Measurements from ENCODE around the gene LRCOL1.

Gene LRCOL1

DNA sequence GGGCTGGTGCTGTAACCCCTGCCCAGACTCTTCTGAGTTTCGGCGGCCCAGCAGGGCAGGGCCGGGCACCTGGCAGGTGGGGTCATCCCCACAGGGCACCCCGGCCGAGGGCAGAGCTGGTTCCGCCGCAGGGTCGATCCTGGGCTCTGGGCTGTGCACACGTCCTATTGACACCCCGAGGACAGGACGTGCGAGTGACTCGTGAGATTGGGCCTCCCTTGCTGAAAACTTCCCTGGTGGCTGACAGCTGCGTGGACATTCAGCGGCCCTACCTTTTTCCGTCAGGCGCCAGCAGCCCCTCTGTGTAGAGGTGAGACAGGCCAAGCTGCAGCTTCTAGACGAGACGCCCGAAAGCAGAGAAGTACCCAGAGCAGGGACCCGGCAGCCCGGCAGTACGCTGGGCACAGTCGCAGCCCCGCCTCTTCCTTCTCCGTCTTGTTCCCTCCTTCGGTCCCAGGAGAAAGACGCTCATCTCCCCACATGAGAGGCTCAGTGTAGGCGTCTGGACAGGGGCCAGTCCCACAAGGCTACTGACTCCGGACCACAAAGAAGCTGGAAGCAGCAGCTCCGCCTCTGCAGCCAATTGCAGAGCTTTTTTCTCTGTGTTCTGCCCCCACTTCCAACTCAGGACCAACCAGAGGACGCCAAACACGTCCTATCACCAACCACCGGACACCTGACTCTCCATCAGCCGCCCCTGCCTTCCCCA, at the start of gene LRCOL1:
Gene LRCOL1 (minus strand): TSS at position 532 of the 709 bp plus-strand sequence. CDS start 4,331 bp downstream, outside the sequence.
- no peak for DNase-seq

DNA sequence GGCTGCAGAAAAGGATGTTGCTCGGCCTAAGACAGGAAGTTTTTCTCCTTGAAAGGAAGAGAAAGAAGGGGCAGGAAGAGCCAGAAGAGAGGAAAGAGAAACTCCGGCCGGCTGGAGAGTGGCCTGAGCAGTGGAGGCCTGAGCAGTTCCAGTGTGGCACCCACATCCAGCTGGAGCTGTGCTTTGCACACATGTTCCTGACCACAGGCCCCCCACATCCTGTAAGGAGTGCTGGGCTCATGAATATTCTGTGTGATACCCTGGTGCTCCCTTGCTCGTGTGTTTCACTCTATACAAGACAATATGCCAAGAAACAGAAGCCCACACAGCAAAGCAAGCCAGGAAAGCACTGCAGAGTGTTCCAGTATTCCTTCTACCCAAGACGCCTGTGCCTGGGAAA, 49.7 kb upstream of the LRCOL1 start:
- DNase-seq, result no peak

DNA sequence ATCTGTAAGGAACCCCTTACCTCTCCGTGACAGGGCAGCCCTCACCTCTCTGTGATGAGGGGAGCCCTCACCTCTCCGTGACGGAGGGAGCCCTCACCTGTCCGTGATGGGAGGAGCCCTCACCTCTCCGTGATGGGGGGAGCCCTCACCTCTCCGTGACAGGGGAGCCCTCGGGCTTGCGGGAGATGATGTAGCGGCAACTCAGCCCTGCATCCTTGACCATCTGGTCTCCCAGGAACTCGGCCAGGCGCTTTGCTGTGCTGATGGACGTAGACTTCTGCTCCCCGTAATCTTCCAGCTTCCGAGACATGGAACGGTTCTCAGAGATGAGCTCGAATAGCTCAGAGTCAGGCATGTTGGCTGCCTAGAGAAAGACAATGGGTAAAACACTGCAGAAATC, 48.8 kb upstream of the LRCOL1 start:
- DNase-seq, result no peak

DNA sequence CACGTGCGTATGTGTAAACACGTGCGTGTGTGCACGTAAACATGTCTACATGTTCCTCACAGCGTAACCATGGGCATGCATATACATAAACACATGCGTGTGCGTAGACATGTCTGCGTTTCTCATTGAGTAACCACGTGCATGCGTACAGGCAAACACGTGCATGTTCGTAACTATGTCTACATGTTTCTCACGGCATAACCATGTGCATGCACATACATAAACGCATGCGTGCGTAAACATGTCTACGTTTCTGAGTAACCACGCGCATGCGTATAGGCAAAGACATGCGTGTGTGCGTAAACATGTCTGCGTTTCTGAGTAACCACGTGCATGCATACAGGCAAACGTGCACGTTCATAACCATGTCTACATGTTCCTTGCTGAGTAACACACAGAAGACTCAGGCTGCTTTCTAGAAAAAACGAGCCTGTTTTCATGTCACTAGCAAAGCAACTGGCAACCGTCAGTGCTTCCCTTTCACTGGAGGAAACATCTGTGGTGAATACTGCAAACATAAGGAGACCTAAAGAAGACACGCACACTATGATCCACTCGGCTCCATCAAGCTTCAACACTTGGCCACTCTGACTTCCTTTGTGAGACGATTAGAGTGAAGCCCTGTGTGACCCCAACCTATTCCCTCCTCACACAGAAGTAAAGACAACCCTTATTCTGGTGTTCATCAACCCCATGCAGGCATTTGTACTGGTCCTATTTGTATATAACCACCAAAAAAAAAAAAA, 47.9 kb upstream of the LRCOL1 start:
- DNase-seq, result no peak

DNA sequence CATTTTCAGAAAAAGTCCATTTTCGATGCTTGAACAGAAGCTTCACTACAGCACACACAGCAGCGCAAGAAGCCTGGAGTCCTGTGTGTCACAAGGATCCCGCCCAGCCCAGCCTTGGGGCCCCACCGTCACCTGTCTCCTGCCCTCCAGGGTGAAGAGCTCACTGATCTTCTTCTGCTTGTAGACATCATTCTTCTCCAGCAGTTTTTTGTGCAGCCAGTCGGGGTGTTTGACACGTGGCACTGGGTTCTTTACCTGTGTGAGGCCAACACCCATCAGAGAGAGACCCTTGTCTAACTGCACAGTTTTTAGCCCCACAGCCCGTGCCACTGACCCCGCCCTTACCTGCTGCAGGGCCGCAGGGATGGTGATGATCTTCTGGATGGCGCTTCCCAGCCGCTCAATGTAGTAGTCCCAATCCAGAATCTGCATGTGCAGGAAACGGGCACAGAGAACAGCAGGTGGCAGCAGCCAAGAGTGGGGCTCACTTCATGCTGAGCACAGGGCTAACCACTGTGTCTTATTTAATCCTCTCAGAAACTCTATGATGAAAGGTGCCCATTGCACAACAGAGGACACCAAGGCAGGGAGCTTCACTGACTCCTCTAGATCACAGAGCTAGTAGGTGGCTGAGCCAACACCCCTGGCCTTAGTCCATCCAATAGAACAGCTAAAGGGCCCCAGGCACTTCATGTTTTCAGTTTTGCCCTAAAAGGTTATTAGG, 46.8 kb upstream of the LRCOL1 start:
- no peak for DNase-seq

DNA sequence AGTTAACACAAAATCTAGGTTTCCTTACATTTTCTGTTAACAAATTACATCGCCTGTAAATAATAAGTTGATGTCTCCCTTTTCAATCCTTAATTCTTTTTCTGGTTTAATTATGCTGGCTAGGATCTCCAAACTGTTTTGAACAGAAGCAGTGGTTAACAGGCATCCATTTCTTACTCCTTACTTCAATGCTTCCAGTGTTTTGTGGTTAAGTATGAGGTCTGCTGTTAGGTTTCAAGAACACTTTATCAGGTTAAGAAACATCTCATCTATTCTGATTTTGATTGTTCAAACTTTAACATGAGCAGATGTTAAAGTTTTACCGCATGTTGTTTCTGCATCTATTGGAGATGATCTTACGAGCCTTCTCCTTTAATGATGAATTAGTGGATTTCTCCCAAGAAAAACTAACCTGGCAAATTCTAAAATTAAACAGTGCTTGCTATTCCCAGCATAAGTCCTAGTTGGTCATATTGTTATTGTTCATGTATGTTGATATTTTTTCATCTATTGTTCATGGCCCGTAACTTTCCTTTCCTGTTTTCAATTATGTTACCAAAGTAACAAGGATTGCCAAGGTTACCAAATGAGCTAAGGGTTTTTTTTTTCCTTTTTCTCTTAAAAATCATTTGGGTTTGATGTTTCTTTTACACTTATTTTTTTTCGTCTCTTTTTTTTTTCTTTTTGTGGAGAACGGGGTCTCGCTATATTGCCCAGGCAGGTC, 43.3 kb upstream of the LRCOL1 start:
- DNase-seq, result no peak

DNA sequence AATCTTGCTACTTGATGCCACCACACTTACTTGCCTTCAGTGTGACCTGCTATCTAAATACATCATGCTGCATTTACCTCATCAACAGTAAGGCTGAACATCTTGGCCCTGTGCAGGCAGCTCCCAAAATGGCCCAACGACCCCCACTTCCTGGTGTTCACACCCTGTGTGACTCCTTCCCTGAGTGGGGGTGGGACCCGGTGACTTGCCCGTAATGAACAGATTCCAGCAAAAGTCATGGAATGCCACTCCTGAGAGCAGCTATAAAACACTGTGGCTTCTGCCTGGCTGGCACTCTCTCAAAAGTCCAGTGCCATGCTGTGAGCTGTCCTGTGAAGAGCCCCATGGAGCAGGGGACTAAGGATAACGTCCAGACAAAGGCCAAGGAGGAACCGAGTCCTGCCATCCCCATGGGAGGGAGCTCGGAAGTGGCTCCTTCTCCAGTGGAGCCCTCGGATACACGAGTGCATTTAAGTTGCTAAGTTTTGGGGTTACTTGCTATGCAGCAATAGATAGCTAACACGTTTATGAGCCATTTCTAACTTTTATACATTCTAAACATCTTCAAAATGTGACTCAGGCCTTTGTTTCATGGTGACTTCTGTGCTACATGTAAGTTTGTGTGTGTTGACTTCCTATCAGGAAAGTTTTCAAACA, 41.2 kb upstream of the LRCOL1 start:
- DNase-seq, result no peak

DNA sequence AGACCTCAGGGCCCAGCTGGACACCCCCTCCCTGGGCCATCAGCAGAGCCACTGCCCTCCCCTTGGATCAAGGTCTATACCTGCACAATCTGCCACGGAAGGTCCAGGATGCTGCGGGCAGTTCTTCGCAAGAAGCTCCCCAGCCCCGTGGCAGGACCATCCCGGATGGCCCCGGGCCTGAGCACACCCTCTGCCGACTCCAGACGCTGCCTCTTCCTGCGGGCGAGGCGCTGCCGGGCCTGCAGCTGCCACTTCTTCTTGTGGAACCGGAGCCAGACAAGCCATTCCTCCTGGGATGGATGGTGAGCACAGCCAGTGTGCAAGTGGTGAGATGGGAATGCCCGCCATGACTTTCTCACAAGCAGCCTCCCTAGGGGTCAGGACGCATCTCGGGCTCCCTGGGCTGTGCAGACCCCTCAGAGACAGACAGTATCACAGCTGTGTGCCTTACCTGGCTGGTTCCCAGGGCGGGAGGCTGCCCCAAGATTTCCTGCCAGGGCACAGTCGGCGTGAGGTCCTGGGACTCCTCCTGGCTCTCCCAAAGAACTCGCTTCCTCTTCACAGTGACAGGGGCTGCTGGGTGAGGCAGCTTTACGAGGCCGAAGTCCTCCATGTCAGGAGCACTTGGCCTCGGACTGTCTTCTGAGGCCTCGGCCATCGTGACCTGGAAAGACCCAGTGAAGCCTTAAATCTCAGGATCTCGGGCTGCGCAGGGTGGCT, 39.0 kb upstream of the LRCOL1 start:
- no peak for DNase-seq

DNA sequence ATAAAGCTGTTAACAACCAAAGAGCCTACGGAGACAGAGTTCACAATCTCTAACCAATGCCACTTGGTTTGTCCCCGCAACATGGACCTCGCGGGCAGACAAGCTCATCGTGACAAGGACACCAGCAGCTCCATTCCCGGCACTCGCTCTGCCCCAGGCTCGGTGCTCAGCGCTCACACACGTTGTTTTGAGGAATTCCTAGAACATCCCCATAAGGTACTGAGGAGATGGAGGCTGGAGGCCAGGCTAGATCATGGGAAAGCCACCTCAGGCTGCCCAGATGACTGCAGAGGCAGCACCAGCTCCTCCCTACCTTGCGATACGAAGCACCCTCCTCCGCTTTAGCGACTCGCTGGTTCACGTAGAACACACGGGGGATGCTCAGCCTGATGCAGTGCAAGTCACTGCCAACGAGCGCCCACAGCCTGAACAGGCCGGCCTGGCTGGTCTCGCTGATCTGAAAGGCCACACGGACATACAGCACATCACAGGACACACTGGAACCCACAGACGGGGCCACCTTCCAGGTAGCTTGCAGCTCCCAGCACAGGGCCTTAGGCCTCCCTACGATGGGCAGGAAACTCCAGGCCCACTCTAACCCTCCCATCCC, 38.3 kb upstream of the LRCOL1 start:
- DNase-seq, result no peak

DNA sequence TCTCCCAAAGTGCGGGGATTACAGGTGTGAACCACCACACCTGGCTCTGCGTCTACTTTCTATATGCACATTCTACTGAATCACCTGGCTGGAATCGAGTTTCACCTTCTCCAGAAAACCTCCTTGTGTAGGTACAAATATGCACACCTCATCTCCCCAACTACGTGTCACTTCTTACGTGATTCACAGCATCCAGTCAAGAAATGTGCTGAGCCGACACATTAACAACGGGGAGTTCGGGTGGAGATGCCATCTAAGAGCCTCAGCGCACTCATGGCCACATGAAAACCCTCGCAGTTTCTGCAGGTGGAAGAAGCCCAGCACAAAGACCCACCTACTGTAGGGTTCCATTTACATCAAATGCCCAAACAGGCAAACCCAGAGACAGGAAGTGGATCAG, 37.5 kb upstream of the LRCOL1 start:
- no peak for DNase-seq

DNA sequence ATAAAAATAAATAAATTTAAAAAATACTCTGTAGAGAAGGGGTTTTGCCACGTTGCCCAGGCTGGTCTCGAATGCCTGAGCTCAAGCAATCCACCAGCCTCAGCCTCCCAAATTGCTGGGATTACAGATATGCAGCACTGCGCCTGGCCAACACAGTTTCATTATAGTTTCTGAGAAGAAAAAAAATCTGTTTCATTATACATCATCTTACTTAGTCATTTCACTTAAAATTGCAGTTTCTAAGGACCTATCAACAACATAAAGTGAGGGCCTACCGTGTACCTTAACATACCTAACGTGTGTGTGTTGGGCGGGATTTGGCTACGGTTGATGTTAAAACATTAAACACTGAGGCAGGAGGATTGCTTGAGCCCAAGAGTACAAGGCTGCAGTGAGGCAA, 36.5 kb upstream of the LRCOL1 start:
- no peak for DNase-seq

DNA sequence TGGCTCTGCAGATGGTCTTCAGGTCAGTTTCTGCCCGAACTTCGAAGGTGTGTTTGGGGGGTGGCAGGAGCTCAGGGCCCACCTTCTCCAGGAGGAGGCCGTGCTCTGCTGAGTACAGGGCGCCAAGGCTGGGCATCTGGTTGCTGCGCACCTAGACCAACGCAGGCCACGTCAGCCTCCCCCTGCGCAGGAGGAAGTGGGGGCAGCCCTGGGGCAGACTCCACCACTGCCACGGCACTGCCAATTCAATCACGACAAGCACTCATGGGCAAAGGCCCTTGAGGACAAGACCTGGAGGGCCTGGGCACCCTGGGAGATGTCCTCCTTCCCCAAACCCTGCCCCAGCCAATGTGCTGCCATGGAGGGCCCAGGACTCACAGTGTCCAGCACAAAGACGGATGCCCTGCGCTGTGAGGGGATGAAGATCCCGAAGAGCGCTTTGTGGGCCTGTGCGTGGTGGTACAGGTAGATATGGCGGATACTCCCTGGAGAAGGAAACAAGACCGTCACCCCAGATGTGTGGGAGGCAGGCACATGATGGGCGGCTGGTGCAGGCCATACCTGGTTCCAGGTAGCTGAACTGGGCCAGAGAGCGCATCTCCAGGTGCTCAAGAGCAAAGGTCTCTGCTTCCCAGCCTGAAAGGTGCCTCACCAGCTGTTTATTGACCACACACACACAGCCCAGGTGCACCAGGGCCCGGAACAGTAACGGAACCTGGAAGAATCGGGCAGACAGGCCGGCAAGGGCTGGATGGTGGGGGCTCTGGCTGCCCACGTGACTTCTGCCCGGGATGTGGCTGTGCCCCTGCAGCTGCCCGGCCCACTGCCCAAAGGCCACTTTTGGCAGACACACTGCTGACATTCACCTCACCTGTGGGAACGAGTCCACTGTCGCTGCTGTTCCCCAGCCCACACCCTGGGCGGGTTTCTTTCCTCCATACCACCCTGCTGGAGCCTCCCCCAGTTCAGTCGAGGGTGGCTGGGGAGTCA, 32.8 kb upstream of the LRCOL1 start:
- no peak for DNase-seq

DNA sequence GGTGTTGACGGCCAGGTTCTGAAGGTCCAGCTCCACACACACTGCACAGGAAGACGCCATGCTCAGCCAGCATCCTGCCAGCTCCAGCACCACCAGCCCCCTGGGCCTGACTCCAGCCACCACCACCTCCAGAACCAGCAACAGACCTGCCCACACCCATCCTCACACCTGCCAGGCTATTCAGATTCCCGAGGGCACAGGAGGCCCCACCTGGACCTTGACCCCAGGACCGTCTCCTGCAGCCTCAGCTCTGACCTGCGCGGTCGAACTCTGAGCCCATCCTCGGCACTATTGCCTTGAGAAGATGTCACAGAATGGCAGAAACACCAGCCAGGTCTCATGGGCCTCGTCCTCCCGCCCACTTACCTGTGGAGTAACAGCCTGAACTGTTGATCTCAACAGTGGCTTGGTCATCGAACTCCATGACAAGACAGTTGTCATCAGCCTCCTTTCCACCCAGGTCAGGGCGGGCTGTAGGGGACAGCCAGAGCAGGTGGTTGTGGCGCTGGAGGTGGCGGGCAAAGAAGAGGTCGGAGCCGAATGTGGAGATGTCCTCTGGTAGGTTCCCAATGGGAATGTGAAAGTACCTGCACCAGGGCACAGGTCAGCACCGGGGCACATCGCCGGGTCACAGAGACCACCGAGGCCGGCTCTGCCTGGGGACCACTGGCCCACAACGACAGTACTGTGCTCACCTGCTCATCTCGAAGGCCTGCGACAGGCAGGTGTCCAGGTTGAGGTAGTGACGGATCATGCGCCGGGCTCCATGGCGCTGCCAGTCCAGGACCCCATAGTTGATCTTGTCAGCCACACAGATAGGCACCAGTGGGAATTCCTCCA, 31.6 kb upstream of the LRCOL1 start:
- DNase-seq, result no peak

DNA sequence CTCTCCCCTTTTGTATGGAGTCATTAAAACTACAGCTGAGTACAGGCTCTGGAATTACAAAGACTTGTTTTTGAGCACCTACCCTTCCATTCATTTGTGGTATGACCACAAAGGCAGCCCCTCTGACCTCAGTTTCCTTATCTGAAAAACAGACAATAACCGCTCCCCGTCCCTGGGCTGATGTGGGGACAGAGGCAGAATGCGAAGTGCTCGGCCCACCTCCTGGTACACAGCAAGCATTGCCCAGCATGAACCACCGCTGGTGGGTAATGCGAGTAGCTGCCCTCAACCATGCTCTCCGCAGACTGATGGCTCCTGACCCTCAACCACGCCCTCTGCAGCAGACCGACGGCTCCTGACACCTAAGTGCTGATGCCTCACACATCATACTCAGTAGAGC, 30.6 kb upstream of the LRCOL1 start:
- DNase-seq, result no peak

DNA sequence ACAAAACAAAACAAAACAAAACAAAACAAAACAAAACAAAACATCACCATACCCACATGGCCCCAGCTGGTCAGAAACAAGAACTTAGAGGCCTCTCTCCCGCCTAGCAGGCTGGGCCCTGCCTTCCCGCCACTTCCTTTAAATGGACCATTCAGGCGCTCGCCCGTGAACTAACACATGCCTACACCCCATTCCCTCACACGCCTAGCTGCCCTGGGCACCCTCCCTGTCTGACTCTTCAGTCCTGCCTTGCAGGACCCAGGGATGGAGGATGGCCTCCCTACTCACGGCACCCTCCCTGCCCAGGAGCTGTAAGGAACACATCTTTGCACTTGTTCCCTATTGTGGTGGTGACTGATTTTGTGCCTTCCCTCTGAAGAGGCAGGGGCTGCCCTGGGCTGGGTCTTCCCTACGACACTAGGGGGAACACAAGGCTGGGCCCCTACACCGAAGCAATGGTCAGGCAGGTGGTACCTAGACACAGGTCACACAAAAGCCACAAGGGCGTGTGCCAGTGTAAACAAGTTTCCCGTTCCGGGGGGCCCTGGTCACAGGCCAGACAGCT, 29.7 kb upstream of the LRCOL1 start:
- DNase-seq, result no peak

DNA sequence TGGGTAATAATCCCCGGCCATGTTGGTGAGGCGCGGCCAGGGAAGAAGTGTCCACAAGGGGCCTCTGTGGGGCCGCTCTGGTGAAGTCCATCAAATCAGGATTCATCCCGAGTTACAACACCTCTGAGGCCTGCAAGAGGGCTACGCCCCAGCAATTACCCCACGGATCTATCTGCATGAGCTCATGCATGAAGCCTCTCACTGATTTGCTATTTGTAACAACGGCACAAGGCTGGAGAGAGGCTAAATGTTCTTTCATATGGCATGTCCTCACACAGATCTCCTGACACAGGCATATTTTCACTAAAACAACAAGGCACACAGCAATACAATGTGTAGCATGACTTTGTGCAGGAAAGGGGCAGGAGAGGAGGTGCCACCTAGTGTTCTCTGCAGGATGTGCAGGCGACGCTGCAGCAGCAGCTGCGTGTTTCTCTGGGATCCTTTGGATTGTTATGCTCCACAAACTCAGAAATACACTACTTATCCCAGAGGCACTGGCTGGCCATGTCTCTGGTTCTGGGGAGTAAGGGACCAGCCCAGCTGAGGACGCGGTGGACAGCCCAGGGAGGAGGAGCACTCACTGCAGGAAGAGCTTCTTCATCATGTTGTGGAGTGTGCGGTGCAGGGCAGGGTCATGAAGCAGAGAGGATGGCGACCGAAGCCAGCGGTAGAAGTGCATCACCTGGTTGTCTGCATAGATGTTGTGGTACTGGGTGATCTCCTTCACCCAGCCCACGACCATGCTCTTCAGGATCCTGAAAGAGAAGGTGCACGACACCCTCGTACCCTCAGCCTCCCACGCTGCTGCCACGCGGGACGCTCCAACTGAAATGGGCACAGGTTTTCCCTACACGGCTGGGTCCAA, 28.4 kb upstream of the LRCOL1 start:
- DNase-seq, result no peak

DNA sequence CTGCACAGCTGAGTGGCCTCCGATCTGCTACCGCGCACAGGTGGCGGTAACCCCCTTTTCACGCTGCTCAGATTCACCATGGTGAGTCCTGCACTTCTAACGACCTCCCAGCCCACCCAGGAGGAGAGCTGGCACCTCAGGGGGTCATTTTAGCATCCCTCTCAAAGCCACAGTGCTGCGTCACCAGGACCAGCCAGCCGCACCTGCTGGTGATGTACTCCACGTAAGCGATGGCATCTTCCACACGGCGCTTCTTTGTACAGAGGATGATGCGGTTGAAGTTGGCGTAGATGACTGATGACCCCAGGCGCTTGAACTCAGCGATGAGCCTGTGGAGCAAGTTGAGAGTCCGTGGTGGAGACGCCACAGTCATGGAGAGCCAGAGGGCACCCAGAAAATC, 27.4 kb upstream of the LRCOL1 start:
- DNase-seq, result no peak

Data from NCI-H345 (cell line).